DOHH2 (cell line): Measurements from ENCODE around the gene GPR62.

Experiments
- CTCF ChIP-seq: fragments of 200-600 bp; sonication (generic); IDR thresholded peaks from one replicate; pipeline ENCODE4 v1.5.1; 2014; ENCODE audit warnings: antibody characterized with exemption, mild to moderate bottlenecking, low read depth, low read length; ENCODE audit not compliant: poor library complexity, severe bottlenecking
- EZH2phosphoT487 ChIP-seq: fragments of 200-600 bp; sonication (generic); IDR thresholded peaks from 2 replicates; pipeline ENCODE4 v1.6.1; 2017; ENCODE audit warnings: borderline replicate concordance, mild to moderate bottlenecking, antibody characterized with exemption, low read length, moderate library complexity, mixed read lengths

GRCh38 chr3:51966016-51966415, 10.8 kb downstream of the GPR62 start:
- TF ChIP-seq CTCF (no peak), EZH2phosphoT487 (no peak)
